Activated CD8-positive, alpha-beta memory T cell treated with anti-CD3 and anti-CD28 coated beads, Interleukin-2, amount 50 U/mL, for 48 hours (primary cell): ENCODE results near the gene TULP4.
"Not testable (repeated sequence)": the region's sequence is repeated elsewhere in the genome, so short reads cannot be mapped to it uniquely, and the experiment has no call there.

ENCODE experiments used
- DNase-seq: peaks from one replicate; pipeline ENCODE4 v3.0.0-alpha.2; 2020

TULP4 gene

GRCh38 chr6:158508450-158508849, 196.2 kb downstream of the TULP4 start:
- no peak for DNase-seq

- no peak for DNase-seq
Measured at GRCh38 chr6:158509465-158509864, 197.2 kb downstream of the TULP4 start.

DNA sequence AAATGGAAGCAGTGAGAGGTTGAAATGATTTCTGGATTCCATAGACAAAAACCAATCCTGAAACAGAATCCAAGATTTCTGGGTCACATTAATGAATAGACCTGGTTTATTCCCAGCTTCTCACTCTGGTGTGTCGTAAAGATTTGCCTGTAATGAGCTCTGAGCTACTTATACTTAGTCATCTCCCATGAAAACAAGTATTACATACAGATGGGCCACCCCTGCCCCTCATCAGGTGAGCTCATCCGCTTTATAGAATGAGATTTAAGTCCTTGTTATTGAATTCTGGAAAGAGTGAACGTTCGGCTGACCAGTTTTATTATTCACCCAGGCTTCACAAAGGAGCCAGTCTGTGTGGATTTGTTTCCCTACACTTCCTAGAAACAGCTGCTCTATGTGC, 200.5 kb downstream of the TULP4 start:
- DNase-seq, result no peak

DNA sequence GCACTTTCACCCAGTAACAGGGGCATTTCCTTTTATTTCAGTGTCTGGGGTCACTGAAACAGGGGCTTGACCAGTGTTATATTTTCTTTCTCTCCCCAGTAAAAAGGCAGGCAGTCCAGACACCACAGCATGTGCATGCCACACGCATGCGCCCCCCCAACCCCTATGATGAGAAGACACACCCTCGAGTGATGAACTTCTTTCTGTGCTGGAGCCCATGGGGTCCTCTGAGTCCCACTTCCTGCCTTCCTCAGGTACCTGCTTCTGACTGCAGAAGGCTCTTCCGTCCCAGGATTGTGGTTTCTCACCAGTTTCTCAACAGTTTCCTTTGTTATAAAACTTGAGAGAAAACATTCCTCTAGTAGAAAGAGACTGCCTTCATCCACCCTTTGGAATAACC, 201.9 kb downstream of the TULP4 start:
- DNase-seq, result peak; percentile 17

DNA sequence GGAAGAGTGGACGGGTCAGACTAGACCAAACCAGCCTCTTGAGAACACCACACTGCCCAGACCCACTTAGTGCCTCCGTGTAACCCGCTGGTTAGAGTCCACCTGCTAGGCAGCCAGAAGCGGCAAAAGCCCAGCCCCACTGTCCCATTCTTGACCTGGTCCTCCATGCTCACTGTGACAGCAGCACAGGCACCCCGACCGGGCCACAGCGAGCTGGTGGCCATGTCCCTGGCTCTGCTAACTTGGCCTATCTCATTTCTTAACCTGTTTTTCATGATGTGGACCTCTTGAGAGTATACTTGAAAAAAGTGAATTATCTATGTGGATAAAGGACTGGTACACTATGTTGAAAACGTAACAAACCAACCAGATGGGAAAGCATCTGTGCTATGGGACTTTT, 202.7 kb downstream of the TULP4 start:
- DNase-seq, result no peak

- DNase-seq, result peak; percentile 53
Measured at GRCh38 chr6:158516098-158516497, 203.8 kb downstream of the TULP4 start.

DNA sequence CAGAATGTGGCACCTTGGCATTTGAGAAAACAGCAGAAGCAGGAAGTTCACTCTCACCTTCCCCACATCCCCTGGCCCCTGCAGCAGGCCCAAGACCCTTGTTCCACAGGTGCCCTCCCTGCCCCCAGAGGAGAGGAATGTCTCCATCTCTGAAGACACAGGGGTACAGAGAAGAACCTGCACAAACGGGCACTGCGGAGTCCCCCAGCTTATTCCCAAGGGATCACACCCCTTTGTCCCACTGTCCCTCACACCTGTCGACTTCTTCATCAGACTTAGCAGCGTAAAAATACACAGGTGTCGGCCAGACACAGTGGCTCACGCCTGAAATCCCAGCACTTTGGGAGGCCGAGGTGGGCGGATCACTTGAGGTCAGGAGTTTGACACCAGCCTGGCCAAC, 204.8 kb downstream of the TULP4 start:
- peak; percentile 36 for DNase-seq

DNA sequence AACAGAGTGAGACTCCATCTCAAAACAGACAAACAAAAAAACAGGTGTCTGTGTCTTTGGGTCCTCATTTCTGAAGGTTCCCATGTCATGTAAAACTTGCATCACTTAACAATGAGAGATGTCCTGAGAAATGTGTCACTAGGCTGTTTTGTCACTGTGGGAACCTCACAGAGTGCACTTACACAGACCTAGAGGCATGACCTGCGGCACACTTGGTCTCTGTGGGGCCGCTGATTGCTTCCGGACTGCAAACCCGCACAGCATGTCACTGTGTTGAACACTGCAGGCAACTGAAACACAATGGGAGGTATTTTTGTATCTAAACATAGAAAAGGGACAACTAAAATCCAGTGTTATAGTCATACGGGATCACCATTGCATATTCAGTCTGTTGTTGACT, 205.3 kb downstream of the TULP4 start:
- DNase-seq, result peak; percentile 51

GRCh38 chr6:158518191-158519127, 206.2 kb downstream of the TULP4 start:
- DNase-seq, result peak; percentile 72

DNA sequence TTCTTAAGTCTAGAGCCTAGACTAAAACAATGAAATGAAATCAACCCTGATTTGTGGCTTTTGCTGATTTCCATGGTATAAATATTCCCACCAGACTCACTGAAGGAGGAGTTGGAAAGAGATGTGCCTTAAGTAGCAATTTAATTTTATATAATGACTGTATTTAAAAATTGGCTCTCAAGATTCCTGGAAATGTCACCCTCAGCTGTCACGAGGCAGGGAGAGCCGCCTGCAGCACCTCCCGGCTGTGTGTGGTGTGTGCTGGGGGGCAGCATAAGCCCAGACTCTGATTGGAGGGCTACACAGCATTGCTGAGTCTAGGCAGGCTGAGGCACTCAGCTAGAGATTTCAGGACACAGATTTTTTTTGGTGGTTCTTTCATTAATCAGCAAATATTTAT, 207.0 kb downstream of the TULP4 start:
- DNase-seq, result peak; percentile 2

- peak; percentile 40 for DNase-seq
Measured at GRCh38 chr6:158519761-158520160, 207.5 kb downstream of the TULP4 start.

DNA sequence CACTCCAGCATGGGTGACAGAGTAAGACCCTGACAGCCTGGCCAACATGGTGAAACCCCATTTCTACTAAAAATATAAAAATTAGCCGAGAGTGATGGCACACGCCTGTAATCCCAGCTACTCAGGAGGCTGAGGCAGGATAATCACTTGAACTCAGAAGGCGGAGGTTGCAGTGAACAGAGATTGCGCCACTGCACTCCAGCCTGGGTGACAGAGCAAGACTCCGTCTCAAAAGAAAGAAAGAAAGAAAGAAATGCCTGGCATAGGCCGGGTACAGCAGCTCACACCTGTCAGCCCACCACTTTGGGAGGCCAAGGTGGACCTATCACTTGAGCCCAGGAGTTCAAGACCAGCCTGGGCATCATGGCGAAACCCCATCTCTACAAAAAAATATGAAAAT, 208.7 kb downstream of the TULP4 start:
- DNase-seq, result peak; percentile 35

- DNase-seq, result no peak
Measured at GRCh38 chr6:158521759-158522158, 209.5 kb downstream of the TULP4 start.

DNA sequence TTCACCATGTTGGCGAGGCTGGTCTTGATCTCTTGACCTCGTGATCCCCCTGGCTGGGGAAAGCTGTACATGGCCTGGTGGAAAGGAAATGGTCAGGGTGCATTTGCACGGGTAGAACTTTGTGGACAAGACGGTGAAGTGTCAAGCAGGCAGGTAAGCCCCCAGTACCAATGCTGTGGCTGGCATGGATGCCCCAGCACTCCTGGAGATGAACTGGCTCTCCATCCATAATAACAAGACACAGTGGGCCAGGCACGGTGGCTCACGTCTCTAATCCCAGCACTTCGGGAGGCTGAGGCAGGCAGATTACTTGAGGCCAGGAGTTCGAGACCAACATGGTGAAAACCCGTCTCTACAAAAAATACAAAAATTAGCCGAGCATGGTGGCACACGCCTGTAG, 210.4 kb downstream of the TULP4 start:
- peak; percentile 28 for DNase-seq

- DNase-seq, result peak; percentile 26
Measured at GRCh38 chr6:158524311-158524710, 212.0 kb downstream of the TULP4 start.

DNA sequence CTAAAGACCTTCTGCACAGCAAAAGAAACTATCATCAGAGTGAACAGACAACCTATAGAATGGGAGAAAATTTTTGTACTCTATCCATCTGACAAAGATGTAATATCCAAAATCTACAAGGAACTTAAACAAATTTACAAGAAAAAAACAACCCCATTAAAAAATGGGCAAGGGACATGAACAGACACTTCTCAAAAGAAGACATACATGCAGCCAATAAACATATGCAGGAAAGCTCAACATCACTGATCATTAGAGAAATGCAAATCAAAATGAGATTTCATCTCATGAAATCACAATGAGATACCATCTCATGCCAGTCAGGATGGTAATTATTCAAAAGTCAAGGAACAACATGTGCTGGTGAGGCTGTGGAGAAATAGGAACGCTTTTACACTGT, 215.6 kb downstream of the TULP4 start:
- not testable (repeated sequence) for DNase-seq

DNA sequence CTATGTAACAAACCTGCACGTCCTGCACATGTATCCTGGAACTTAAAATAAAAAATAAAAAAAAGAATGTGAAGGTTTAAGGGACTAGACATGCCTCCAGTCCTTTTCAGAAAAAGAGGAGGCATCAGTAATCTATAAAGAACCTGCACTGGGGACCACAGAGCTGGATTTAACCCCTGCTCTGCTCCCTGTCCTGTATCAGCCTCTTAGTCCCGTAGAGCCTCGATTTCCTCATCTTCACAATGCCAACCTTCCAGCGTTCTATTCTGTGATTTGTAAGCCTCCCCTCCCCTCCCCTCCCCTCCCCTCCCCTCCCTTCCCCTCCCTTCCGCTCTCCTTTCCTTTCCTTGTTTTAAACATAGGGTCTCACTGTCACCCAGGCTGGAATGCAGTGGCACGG, 216.6 kb downstream of the TULP4 start:
- DNase-seq, result no peak

DNA sequence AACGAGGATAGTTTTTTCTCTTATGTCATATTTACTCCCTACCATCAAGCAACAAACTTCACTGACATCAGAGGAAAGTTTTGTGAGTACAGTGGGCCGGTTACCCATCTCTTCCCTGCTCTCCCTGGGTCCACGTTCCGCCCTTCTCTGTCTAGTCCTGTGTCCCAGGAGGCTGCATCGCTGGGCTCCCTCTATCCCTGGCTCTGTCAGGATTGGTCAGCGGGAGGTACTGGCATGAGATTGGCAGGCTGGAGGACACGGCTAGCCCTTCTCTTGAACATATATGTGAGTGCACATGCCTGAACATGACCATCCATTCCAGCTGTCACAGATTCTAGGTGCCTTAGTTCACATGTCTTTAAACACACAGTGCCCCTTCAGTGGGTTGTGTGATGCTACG, 217.4 kb downstream of the TULP4 start:
- DNase-seq, result no peak

GRCh38 chr6:158531566-158531965, 219.3 kb downstream of the TULP4 start:
- no peak for DNase-seq

DNA sequence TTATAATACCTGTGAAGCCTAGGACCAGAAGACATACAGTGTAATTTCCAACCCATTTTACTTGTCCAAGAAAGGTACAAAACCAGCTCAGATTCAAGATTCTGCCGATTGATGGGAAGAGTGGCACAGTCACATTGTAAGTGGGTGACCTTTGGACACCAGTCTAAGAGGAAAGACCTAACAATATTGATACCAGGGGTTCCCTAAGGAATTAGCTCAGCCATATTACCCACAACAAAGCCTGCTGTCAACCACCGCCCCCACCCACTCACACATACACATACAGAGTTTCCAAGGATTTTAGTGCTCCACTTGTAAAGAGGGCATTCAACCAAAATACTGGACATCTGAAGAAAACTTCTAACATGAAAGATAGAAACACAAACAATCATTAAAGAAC, 219.7 kb downstream of the TULP4 start:
- no peak for DNase-seq

DNA sequence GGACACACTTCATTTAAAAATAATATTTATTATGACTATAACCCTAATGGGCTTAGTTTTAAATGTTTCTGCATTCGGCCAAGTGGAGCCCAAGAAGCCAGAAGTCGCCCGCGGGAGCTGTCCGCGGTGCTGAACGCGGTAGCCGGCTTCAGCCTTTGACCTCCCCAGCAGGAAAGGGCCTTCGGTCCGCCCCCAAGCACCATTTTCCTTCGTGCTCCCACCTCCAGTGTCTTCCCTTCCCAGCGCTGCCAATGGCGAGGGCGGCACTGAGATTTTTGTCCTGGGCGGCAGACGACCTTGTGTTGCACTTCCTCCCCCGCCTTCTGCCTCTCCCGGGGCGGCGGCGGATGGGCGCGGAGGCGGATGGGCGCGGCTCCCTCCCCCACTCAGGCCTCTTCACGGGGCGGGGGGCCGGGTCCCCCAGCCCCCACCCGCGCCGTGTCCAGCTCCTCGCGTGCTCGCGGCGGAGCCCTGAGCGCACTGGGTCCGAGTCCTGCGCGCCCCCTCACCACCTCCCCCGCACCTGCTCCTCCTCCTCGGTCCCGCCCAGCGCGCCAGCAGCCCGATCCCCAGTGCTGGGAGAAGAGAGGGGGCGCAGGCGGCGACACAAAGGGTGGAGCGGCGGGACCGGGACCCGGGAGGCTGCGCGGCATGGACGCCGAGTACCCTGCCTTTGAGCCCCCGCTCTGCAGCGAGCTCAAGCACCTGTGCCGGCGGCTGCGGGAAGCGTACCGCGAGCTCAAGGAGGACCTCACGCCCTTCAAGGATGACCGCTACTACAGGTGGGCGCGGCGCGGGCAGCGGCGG, 224.0 kb downstream of the TULP4 start:
- DNase-seq, result peak; percentile 90

DNA sequence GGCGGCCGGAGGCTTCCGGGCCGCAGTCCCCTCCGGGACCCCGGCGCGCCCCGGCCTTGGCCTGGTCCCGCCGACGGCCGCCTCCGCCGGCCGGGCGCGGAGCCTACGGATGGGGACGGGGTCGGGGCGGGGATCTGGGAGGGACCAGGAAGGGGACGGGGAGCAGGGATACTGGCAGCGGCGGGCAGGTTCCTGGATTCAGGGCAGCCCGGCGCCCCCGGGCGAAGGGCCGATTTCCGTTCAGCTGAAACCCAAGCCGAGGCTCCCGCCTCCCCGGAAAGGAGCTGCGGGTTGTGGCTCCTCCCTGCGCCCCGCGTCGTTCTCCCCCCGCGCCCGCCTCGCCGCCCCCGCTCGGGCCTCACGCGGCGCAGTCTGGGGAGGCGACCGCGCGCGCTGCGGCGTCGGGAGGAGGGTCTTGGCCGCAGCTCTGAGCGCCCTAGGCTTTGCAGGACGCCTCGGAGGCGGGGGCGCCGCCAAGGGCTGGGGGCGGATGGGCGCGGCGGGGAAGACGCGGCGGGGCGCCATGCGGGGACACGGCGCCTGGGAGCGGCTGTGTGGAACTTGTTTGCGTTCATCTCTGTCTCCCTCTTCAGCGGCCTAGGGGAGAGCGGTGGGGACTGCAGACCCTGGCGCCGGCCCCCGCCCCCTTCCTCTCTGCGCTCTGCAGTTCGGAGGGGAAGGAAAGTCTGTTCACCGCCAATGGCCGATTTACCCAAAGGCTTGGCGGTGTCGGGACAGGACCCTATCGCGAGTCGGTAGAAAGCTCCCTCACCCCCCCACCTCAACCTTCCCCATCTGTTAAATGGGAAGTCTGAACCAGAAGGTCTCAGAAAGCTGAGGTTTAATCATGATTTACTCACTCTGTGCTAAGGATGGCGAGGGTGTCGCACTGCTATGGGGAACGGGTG, 224.9 kb downstream of the TULP4 start:
- peak; percentile 52 for DNase-seq

GRCh38 chr6:158538741-158539140, 226.5 kb downstream of the TULP4 start:
- peak; percentile 29 for DNase-seq
